GM19467 (cell line): ENCODE results near the gene IDI1.
"Not testable (repeated sequence)": the region's sequence is repeated elsewhere in the genome, so short reads cannot be mapped to it uniquely, and the experiment has no call there.

Source experiments
- ATAC-seq: cut with Tn5 transposase; IDR thresholded peaks from one replicate; pipeline ENCODE4 v1.9.1; 2021; ENCODE audit warnings: mild to moderate bottlenecking, moderate library complexity; ENCODE audit not compliant: unreplicated experiment

Gene IDI1

DNA sequence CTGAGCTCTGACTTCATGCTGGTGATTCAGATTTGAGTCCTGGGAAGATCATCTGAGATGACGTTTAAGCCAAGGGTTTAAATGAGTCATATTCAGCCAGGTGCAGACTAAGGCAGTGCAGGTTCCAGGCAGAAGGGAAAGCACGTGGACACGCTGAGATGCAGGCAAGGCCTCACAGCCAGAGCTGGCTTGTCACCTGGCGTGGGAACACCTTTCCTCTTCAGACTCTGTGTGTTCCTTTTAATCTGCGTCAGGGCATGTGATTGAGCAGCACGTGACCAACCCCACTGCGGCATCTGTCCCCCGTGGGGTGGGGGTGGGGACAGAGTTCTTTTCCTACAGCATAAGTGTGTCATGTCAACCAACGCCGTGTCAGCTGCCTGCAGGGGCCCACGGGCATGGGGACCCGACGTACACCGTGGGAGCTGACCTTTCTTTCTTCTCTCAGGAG, 12.6 kb downstream of the IDI1 start:
- ATAC-seq, result no peak

GRCh38 chr10:1035201-1035600, 13.7 kb downstream of the IDI1 start:
- no peak for ATAC-seq

GRCh38 chr10:1034758-1035157, 14.2 kb downstream of the IDI1 start:
- no peak for ATAC-seq

DNA sequence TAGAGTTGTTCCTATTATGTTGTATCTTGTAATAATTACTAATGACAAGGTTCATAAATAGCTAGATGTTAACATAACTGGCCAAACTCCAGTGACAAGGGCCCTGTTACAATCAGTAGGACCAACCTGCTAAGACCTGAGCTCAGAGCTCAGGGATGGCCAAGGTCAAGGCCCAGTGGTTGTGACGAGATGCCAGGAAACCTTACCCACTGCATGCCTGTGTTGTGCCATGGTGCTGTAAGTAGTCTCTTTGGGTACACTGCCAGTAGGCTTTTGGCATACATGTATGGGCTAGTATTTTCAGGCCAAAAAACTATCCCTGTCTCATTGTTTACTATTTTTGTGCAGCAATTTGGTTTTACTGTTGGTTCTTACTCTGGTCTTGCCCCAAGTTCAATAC, 15.3 kb downstream of the IDI1 start:
- no peak for ATAC-seq

GRCh38 chr10:1029838-1030237, 19.1 kb downstream of the IDI1 start:
- ATAC-seq, result no peak

- no peak for ATAC-seq
Observed at GRCh38 chr10:1026578-1026977, 22.3 kb downstream of the IDI1 start.

GRCh38 chr10:1025683-1026082, 23.2 kb downstream of the IDI1 start, which contains the start of gene IDI2:
IDI2 (minus strand) TSS chr10:1025859; CDS start chr10:1024723, 1,136 bp downstream.
- ATAC-seq, result no peak

DNA sequence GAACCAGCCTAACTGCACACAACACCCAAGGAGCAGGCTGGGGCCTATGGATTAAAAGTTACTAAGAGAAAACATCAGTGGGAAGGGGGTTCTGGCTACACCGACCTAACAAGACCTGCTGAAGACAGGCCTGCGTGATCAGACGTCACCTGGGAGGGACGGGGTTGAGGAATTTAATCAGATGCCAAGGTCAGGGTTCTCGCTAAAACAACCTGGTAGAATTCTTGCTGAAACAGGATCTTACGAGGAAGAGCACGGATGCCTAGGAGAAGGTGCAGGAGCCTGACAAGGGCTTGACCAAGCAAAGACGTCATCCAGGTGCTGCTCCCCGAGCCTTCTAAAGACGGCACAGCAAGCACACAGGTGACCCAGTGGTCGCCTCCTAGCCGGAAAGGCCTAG, 24.8 kb downstream of the IDI1 start:
- ATAC-seq, result no peak

DNA sequence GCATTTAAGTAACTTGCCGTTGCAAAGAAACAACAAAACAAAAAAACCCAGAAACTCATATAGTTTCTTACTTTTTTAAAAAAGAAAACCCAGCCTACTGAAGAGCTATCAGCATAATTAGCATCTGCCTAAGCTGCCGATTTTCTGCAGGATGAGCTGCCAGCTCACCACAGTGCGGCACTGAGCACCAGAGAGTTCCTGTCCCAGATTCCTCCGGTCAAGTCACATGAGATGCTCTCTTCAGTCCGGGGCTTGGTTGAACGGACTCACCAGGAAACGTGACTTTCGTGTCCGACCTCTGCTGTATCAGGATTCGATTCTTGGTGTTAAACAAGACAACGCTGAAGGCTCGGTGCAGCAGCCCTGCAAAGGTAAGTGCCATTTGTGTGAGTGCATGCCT, 26.5 kb downstream of the IDI1 start:
- ATAC-seq, result no peak

DNA sequence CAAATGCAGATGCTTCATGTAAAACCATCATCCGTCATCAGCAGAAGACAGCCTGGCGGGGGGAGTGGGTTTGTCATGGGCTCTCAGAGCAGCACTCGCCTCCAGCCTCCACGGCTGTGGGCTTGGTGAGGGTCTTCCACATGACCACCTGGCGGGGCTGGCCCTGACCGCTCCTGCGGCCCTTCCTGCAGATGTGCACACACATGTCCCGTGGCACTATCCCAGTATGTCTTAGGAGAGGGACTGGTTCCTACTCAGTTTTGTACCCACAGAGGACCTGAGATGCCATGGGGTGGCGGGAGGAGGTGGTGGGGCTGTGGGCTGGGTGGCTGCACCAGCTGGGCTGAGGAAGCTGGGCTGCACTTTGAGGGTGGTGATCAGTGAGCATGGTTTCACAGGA, 28.0 kb downstream of the IDI1 start:
- ATAC-seq, result no peak

GRCh38 chr10:1020460-1020859, 28.5 kb downstream of the IDI1 start:
- no peak for ATAC-seq

DNA sequence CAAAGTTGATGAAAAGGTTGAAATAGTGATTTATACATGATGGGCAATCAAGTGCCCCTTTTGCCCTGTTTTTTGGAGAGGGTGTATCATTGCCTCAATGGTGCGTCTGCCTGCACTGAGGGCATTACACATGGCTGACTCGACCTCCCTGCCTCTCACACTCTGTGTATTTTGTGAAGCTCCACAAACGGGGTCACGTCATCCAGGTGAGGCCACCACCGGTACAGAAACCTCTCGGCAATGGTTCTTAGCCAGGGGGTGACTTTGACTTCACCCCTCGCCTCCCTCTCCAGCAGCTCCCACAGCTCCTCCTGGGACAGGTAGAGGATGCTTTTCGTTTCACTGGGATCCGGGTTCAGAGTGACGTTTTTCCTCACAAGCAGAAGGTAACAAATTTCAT, 29.6 kb downstream of the IDI1 start:
- ATAC-seq, result no peak

- ATAC-seq, result no peak
Observed at GRCh38 chr10:1015688-1016087, 33.2 kb downstream of the IDI1 start.

DNA sequence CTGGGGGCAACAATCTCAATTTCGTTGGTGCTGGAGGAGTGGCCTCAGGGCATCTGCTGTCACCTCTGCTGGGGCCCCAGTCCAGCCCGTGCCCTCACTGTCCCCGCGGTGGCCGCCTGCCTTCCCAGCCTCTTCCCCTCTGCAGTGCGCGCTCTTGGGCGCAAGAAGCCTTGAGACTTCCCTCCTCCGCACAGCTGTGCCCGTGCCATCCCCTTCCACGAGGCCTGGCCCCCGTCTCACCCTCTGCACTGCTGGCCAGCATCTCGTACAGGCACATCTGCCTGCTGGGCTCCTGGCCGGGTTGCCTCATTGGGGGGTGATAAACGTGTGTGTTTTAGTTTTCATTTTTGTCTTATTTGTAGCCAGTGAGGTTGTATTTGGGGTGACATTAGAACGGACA, 37.2 kb downstream of the IDI1 start:
- no peak for ATAC-seq

- no peak for ATAC-seq
Observed at GRCh38 chr10:1010703-1011102, 38.2 kb downstream of the IDI1 start.

DNA sequence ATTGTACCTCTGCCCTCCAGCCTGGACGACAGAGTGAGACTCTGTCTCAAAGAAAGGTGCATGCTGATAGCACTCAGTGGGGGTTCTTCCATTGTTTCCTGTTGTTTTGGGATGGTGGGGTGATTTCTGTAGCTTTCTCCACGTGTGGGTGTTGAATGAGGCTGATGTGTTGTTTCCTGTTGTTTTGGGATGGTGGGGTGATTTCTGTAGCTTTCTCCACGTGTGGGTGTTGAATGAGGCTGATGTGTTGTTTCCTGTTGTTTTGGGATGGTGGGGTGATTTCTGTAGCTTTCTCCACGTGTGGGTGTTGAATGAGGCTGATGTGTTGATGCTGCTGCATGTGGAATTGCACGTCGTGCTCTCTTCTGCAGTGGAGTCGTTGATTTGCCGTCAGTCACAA, 39.0 kb downstream of the IDI1 start:
- ATAC-seq, result not testable (repeated sequence)

GRCh38 chr10:1009071-1009494, 39.8 kb downstream of the IDI1 start:
- ATAC-seq, result no peak

GRCh38 chr10:1007583-1007982, 41.3 kb downstream of the IDI1 start:
- no peak for ATAC-seq

DNA sequence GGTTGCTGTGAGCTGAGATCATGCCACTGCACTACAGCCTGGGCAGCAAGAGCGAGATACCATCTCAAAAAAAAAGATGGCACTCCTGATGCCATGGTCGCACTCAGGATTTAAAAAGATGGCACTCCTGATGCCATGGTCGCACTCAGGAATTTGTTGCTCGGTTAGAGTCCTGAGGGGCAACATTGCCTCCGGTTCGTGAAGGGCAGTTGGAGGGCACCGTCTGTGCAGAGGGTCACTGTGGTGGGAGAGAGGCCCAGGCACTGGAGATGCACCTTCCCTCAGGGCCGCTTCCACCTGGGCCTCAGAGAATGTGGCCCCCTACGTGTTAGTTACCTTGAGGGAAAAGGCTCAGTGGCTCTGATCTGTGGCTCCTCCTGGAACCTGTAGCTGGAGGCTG, 42.3 kb downstream of the IDI1 start:
- ATAC-seq, result no peak

- no peak for ATAC-seq
Observed at GRCh38 chr10:1003884-1004670, 44.8 kb downstream of the IDI1 start.

DNA sequence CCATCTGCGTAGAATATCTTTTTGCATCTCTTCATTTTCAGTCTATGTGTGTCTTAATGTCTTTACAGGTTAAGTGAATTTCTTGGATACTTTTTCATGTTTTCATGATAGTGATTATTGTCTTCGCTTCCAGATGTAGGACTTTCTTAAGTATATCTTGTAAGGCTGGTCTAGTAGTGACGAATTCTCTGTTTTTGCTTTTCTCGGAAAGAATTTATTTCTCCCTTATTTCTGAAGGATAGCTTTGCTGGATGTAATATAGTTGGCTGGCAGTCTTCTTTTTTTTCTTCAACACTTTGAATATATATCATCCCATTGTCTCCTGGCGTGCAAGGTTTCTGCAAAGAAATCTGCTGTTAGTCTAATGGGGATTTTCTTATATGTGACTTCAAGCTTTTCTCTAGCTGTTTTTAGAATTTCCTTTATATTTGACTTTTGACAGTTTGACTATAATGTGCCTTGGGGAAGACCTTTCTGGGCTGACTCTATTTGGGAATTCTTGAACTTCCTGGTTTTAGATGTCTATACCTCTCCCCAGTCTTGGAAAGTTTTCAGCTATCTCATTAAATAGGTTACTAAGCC, 46.4 kb downstream of the IDI1 start:
- no peak for ATAC-seq

- no peak for ATAC-seq
Observed at GRCh38 chr10:997266-998022, 51.5 kb downstream of the IDI1 start.
